GM13977 (cell line): Measurements from ENCODE around the gene MPHOSPH9.

Experiments
- DNase-seq: peaks from one replicate; pipeline ENCODE4 v3.0.0; 2012; ENCODE audit warnings: low spot score
- CTCF ChIP-seq: IDR thresholded peaks from 2 replicates; pipeline ENCODE4 v1.5.1; 2012; ENCODE audit warnings: mild to moderate bottlenecking, control low read depth; ENCODE audit not compliant: insufficient read depth; ENCODE audit errors: extremely low read depth, missing control alignments
- in situ Hi-C: fragments of 300-500 bp; cut with MboI; formaldehyde crosslinking; loops from one replicate; pipeline ENCODE4 v1.12.0; 2022; ENCODE audit warnings: low sequenced_read_pairs, low pct_unique_long_range_greater_than_20kb, mixed read lengths, inconsistent platforms; ENCODE audit not compliant: unreplicated experiment

Gene MPHOSPH9

GRCh38 chr12:123160801-123161487 is 72.0 kb downstream of the MPHOSPH9 start:
- in situ Hi-C loops, result no loop called here
- TF ChIP-seq CTCF, result no peak
- no peak for DNase-seq

GRCh38 chr12:123153906-123154305 is 79.0 kb downstream of the MPHOSPH9 start:
- in situ Hi-C loops, result no loop called here
- TF ChIP-seq CTCF, result no peak
- no peak for DNase-seq

- in situ Hi-C loops, result no loop called here
- no peak for DNase-seq
- TF ChIP-seq CTCF, result no peak
Observed at GRCh38 chr12:123152833-123153232, 80.1 kb downstream of the MPHOSPH9 start.

- no peak for TF ChIP-seq CTCF
- peak; percentile 42 for DNase-seq
- in situ Hi-C loops, result no loop called here
Observed at GRCh38 chr12:123151457-123152454, 81.2 kb downstream of the MPHOSPH9 start.

GRCh38 chr12:123150744-123151456 is 82.0 kb downstream of the MPHOSPH9 start, which contains the start of gene PITPNM2:
PITPNM2 (minus strand) TSS chr12:123151090; CDS start chr12:123034590, 116,500 bp downstream.
- in situ Hi-C loops, result no loop called here
- DNase-seq, result peak; percentile 85
- peak; percentile 51 for TF ChIP-seq CTCF

- TF ChIP-seq CTCF, result no peak
- no peak for DNase-seq
Observed at GRCh38 chr12:123150275-123150743, 82.6 kb downstream of the MPHOSPH9 start.

More at GRCh38 chr12:123150275-123150743, 82.6 kb downstream of the MPHOSPH9 start:
- in situ Hi-C loops, result no loop called here
